IPS-20b (cell line): Measurements from ENCODE around the gene POU2F1.
"Not testable (repeated sequence)": the region's sequence is repeated elsewhere in the genome, so short reads cannot be mapped to it uniquely, and the experiment has no call there.

Experiments
- H3K27ac ChIP-seq: one replicate; pipeline ENCODE4 v1.5.1; 2013; ENCODE audit warnings: low read length
- H3K27me3 ChIP-seq: 2 replicates; pipeline ENCODE4 v1.6.1; 2013; ENCODE audit warnings: mild to moderate bottlenecking, low read length, inconsistent platforms; ENCODE audit not compliant: insufficient read depth
- H3K36me3 ChIP-seq: 2 replicates; pipeline ENCODE4 v1.6.1; 2013; ENCODE audit warnings: low read depth, mild to moderate bottlenecking, inconsistent platforms, low read length, moderate library complexity; ENCODE audit not compliant: insufficient read depth
- H3K4me1 ChIP-seq: 2 replicates; pipeline ENCODE4 v1.6.1; 2013; ENCODE audit warnings: mild to moderate bottlenecking, control low read depth, inconsistent platforms, low read length, moderate library complexity; ENCODE audit not compliant: insufficient read depth
- H3K4me3 ChIP-seq: 2 replicates; pipeline ENCODE4 v1.5.1; 2013; ENCODE audit warnings: mild to moderate bottlenecking, low read length, inconsistent platforms
- H3K9ac ChIP-seq: 2 replicates; pipeline ENCODE4 v1.6.1; 2013; ENCODE audit warnings: low read depth, mild to moderate bottlenecking, inconsistent platforms, low read length, moderate library complexity
- H3K9me3 ChIP-seq: 2 replicates; pipeline ENCODE4 v1.6.1; 2013; ENCODE audit warnings: mild to moderate bottlenecking, low read depth, low read length, inconsistent platforms; ENCODE audit not compliant: insufficient read depth

POU2F1 gene

DNA sequence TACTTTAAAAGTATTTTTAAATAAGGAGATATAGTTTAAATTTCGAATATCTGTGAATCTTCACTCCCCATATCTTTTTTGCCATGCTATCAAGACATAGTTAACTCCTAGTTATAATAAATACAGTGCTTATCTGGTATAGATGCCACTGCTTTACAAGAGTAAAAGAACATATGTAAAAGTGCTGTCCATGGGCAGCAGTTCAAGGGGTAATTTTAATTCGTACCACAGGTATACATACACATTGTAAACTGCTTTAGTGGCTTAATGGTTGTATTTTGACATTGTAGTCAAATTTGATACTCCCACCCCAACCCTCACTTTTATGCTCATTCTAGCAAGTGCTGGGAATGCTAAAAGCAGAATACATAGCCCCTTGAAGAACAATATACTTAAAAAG lies 18.6 kb downstream of the POU2F1 start:
- peaks cover 4% of the 10 kb centered on the region; the same call in 1 of the 2 replicates for H3K4me1 ChIP-seq
- H3K4me3 ChIP-seq = no peak overlapping the region
- no peak overlapping the region for H3K9ac ChIP-seq
- H3K9me3 ChIP-seq = no peaks in the 10 kb centered on the region; the same call in 1 of the 2 replicates
- no peak overlapping the region for H3K27ac ChIP-seq
- peaks cover 4% of the 10 kb centered on the region; the same call in 1 of the 2 replicates for H3K36me3 ChIP-seq
- no peaks in the 10 kb centered on the region for H3K27me3 ChIP-seq

DNA sequence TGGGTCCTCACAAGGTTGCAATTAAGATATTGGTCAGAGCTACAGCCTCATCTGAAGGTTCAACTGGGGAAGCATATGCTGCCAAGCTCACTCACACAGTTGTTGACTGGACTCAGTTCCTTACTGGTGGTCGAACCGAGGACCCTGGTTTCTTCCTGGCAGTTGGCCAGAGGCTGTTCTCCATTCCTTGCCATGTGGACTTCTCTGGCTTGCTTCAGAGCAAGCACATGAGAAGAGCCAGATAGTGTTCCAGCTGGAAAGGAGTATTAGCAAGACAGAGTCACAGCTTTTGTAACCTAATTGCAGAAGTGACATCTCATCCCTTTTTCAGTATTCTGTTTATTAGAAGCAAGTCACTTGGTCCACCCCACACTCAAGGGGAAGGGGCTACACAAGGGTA lies 23.6 kb downstream of the POU2F1 start:
- Histone ChIP-seq H3K27me3 (no peaks in the 10 kb centered on the region), H3K4me1 (0 out of 2 replicates have a peak, but pooled peaks cover 2% of the 10 kb centered on the region), H3K27ac (no peak overlapping the region), H3K9ac (no peak overlapping the region), H3K9me3 (no peaks in the 10 kb centered on the region; the same call in 1 of the 2 replicates), H3K36me3 (peaks cover 4% of the 10 kb centered on the region; the same call in 1 of the 2 replicates), H3K4me3 (no peak overlapping the region)

DNA sequence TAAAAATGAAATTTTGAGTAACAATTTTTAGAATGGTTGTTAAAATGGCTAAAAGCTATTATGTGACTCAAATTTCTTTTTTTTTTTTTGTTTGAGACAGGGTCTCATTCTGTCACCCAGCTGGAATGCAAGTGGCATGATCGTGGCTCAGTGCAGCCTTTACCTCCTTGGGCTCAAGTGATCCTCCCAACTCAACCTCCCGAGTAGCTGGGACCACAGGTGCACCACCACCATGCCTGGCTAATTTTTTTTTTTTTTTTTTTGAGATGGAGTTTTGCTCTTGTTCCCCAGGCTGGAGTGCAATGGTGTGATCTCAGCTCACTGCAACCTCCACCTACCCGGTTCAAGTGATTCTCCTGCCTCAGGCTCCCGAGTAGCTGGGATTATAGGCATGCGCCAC lies 24.5 kb downstream of the POU2F1 start:
- not testable (repeated sequence) for H3K4me1 ChIP-seq, H3K27me3 ChIP-seq, H3K27ac ChIP-seq, H3K36me3 ChIP-seq, H3K4me3 ChIP-seq, H3K9me3 ChIP-seq, H3K9ac ChIP-seq

DNA sequence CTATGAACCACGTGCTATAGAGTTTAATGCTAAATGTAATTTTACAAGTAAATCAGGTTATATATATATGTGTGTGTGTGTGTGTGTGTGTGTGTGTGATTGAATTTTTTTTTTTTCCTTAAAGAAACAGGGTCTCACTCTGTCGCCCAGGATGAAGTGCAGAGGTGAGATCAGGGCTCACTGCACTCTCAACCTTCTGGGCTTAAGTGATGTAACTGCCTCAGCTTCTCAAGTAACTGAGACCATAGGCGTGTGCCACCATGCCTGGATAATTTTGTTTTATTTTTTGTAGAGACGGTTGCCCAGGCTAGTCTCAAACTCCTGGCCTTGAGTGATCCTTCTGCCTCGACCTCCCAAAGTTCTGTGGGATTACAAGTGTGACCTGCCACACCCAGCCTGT lies 26.3 kb downstream of the POU2F1 start:
- Histone ChIP-seq H3K4me1 (0 out of 2 replicates have a peak, but pooled peaks cover 3% of the 10 kb centered on the region), H3K9me3 (no peaks in the 10 kb centered on the region; the same call in 1 of the 2 replicates)

DNA sequence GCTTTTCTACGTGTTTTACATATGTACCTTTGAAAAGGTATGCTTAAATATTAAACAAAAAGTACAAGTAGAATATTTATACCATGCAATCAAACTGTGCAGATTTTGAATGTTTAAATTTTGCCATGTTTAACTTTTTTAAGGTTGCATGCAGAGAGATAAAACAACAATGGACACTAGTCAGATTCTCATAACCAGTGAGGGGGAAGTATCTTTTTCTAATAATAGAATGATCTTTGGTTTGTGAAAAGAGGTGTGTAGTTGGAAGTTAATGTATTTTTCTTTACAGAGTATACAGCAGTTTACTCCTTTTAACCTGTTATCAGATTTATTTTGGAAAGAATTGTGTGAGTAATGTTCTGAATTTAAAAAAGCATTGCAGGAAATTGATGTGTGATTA lies 27.1 kb downstream of the POU2F1 start:
- Histone ChIP-seq H3K36me3 (peaks cover 4% of the 10 kb centered on the region; the same call in 1 of the 2 replicates), H3K4me3 (no peak overlapping the region), H3K9ac (no peak overlapping the region), H3K27me3 (no peaks in the 10 kb centered on the region), H3K27ac (no peak overlapping the region), H3K9me3 (no peaks in the 10 kb centered on the region; the same call in 1 of the 2 replicates), H3K4me1 (0 out of 2 replicates have a peak, but pooled peaks cover 3% of the 10 kb centered on the region)

More for the DNA sequence above, 26.3 kb downstream of the POU2F1 start:
- no peak overlapping the region for H3K27ac ChIP-seq
- H3K36me3 ChIP-seq = peaks cover 4% of the 10 kb centered on the region; the same call in 1 of the 2 replicates
- H3K27me3 ChIP-seq = no peaks in the 10 kb centered on the region
- H3K4me3 ChIP-seq = no peak overlapping the region
- H3K9ac ChIP-seq = no peak overlapping the region

DNA sequence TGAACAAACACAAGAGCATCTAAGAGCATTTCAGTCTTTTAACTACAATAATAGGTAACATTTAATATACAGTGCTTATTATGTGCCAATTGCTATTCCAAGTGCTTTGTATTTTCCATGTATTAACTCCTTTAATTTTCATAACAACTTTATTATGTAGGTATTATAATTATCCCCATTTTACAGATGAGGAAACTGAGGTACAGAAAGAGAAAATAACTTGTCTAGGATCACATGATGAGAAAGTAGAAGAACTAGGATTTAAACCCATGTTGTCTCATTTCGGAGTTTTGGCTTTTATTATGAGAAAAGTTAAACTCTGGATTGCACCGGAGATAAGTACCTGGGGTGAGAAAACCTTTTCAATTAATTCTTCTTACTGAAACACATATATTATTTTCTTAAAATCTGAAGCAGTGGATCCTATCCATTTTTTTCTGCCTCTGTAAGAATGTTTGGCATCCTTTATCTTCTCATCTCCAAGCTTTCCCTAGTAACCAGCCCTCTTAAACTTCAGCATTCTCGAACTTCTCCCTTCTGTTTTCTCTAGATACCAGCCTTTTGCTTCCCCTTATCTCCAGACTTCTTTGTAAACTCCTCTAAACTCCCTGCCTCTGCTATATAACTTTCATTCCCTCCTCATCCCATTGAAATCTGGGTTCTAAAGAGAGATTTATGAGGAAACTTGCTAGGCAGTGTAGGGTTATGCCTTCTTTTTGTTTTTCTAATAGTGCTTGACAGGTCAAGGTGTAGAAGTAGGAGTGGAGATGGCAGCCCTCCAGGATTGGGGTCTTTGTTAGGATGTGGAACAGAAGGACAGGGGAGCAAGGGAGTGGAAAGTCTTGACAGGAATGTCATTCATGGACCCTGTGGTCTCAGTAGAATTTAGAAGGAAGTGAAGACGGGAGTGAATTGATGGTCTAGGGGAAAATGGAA lies 28.3 kb downstream of the POU2F1 start:
- Histone ChIP-seq H3K36me3 (peaks cover under 1% of the 10 kb centered on the region; the same call in 1 of the 2 replicates), H3K4me1 (0 out of 2 replicates have a peak, but pooled peaks cover 3% of the 10 kb centered on the region), H3K9me3 (no peaks in the 10 kb centered on the region), H3K9ac (no peak overlapping the region), H3K4me3 (no peak overlapping the region), H3K27ac (no peak overlapping the region), H3K27me3 (no peaks in the 10 kb centered on the region)

DNA sequence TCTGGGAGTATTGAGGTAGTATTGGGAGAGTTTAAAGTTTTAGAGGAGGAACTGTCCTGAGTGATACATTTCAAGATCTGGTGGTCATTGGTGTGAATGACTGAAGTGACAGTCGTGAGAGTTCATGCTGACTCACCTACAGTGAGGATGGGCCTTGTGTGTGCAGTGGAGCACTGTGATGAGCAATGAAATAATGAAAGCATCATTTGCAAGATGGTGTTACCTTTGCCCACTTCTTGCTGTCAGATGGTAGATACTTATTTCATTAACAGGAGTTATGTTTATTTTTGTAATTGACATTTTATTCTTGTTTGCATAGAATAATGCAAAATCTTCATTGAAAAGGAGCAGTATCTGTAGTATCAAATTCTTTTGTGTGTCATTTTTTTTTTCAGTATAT lies 29.0 kb downstream of the POU2F1 start:
- Histone ChIP-seq H3K4me1 (peaks cover 3% of the 10 kb centered on the region; the same call in 1 of the 2 replicates), H3K36me3 (no peaks in the 10 kb centered on the region), H3K27ac (no peak overlapping the region), H3K9ac (no peak overlapping the region), H3K27me3 (no peaks in the 10 kb centered on the region), H3K9me3 (no peaks in the 10 kb centered on the region), H3K4me3 (no peak overlapping the region)

DNA sequence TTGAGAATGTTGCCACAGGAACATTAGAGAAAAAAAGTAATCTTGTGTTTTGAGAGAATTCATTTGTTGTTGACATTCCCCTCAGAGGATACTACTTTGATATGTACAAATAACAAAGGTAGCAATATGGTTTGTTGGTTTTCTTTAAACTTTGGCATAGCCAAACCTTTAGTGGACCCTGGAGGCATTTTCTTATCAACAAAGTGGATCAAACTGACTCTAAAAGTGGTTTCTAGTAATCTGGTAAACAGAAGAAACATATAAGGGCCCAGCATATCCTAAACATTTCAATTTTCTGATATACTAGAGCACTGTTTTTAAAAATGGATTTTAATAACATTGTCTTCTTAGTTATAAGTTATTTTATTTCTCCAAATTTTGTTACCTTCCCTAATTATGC lies 29.8 kb downstream of the POU2F1 start:
- Histone ChIP-seq H3K36me3 (no peaks in the 10 kb centered on the region), H3K27me3 (no peaks in the 10 kb centered on the region), H3K4me1 (peaks cover 3% of the 10 kb centered on the region; the same call in 1 of the 2 replicates), H3K9me3 (no peaks in the 10 kb centered on the region), H3K4me3 (no peak overlapping the region), H3K27ac (no peak overlapping the region), H3K9ac (no peak overlapping the region)

DNA sequence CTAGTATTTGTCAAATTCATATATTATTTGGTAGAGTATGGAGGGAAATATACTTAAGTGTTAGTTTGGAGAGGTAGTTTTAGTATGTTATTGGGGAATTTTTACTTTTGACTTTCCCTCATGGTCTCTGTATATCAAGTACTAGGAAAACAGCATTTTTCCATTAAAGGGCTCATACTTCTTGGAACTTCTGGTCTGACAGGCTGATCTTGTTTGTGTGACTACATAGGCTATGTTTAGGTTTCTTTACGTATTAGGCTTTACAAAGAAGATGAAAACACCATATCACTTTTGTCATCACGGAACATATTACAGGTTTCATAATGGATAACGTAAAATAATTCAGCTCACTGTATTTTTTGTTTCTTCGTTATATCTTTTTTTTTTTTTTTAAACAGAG lies 30.8 kb downstream of the POU2F1 start:
- Histone ChIP-seq H3K36me3 (no peaks in the 10 kb centered on the region), H3K27ac (no peak overlapping the region), H3K9ac (no peak overlapping the region), H3K4me3 (no peak overlapping the region), H3K9me3 (no peaks in the 10 kb centered on the region), H3K4me1 (peaks cover 3% of the 10 kb centered on the region; the same call in 1 of the 2 replicates), H3K27me3 (no peaks in the 10 kb centered on the region)

DNA sequence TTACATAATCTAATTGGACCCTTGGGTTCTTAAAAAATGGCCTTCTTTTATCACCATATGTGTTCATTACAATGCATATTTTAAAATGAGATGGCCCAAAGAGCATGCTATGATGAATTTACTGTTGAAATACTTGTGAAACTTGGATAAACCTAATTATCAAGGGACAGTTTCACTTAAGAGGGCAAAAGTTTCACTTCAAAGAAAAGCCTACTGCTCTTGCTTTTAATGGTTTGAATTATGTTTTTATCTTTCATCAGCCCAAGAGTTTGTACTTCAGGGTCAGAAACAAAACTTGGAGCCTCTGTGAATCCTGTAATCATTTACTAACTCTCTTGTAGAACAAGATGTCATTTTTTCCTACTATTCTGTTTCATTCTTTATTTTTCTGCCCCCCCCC lies 32.3 kb downstream of the POU2F1 start:
- H3K36me3 ChIP-seq = no peaks in the 10 kb centered on the region
- no peaks in the 10 kb centered on the region for H3K9me3 ChIP-seq
- H3K27me3 ChIP-seq = no peaks in the 10 kb centered on the region
- H3K4me1 ChIP-seq = peaks cover 3% of the 10 kb centered on the region; the same call in 1 of the 2 replicates
- H3K9ac ChIP-seq = no peak overlapping the region
- H3K27ac ChIP-seq = no peak overlapping the region
- no peak overlapping the region for H3K4me3 ChIP-seq

DNA sequence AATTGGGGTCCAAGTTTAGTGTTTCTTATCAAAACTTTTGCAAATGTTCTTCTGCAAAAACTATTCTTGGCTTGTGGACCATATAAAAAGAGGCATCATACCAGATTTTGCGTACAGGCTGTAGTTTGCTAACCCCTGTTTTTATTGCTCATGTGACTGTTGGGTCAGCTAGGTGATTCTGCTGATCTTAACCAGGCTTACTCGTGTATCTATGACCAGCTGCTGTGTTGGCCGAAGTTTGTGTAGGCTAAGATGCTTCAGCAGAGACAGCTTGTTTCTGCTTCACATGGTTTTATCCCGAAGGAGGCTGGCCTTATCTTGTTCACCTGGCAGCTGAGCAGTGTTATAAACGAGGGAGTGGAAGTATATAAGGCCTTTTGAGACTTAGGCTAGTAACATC lies 38.2 kb downstream of the POU2F1 start:
- Histone ChIP-seq H3K4me3 (no peak overlapping the region), H3K4me1 (peaks cover 4% of the 10 kb centered on the region; the same call in 1 of the 2 replicates), H3K9me3 (no peaks in the 10 kb centered on the region), H3K9ac (no peak overlapping the region), H3K27me3 (no peaks in the 10 kb centered on the region), H3K27ac (no peak overlapping the region), H3K36me3 (no peaks in the 10 kb centered on the region)

DNA sequence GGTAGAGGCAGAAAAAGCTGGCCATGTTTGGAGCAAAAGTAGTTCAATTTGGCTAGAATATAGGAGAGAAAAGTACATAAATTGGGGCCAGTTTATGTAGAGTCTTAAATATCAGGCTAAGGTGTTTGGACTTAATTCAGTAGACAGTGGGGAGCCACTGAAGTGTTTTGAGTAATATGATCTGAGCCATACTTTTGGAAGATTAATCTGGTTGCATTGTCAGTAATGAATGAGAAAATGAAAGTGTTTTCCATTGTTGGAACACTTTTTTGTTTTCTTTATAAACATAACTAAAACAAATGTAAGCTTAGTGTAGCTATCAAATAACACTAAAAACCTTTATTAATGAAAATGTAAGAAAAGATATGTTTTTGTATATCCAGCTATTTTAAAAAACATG lies 42.1 kb downstream of the POU2F1 start:
- H3K4me3 ChIP-seq = no peak overlapping the region
- no peak overlapping the region for H3K27ac ChIP-seq
- peaks cover 7% of the 10 kb centered on the region; the same call in 1 of the 2 replicates for H3K4me1 ChIP-seq
- no peak overlapping the region for H3K9ac ChIP-seq
- H3K9me3 ChIP-seq = no peaks in the 10 kb centered on the region; the same call in 1 of the 2 replicates
- H3K36me3 ChIP-seq = no peaks in the 10 kb centered on the region
- no peaks in the 10 kb centered on the region for H3K27me3 ChIP-seq
